Naive B cell (primary cell): Measurements from ENCODE around the gene XPR1. TPM values are rescaled to one million over a fixed set of nuclear protein-coding genes. Genes with fewer than 3 reads are reported as not detected.

Source experiments
- ATAC-seq, 2 donors: fragments of 150-1000 bp; cut with Tn5 transposase; 2 replicates each; pipeline ENCODE4 v1.10.0; 2021; ENCODE audit warnings: low read depth in 2 of 2, mild to moderate bottlenecking in 2 of 2, moderate library complexity in 2 of 2
- DNase-seq: peaks from one replicate; pipeline ENCODE4 v3.0.0; 2022
- H3K27ac Mint-ChIP-seq, 6 donors: one replicate each; pipeline ENCODE4 v1.8.0; 2020 to 2022; ENCODE audit warnings: mild to moderate bottlenecking in 6 of 6, mixed read lengths in 6 of 6, moderate library complexity in 5 of 6, inconsistent platforms in 2 of 6
- H3K27me3 Mint-ChIP-seq, 3 donors: one replicate each; pipeline ENCODE4 v1.8.0; 2021 to 2022; ENCODE audit warnings: mixed read lengths in 3 of 3, mild to moderate bottlenecking in 1 of 3
- H3K36me3 Mint-ChIP-seq, 2 donors: one replicate each; pipeline ENCODE4 v1.8.0; 2020 to 2022; ENCODE audit warnings: mixed read lengths in 2 of 2, inconsistent platforms in 1 of 2, mild to moderate bottlenecking in 1 of 2
- H3K4me1 Mint-ChIP-seq, 3 donors: one replicate each; pipeline ENCODE4 v1.8.0; 2020 to 2022; ENCODE audit warnings: mixed read lengths in 3 of 3, inconsistent platforms in 1 of 3, mild to moderate bottlenecking in 1 of 3, moderate library complexity in 1 of 3
- H3K4me3 Mint-ChIP-seq, 8 donors: one replicate each; pipeline ENCODE4 v1.8.0; 2020 to 2022; ENCODE audit warnings: mild to moderate bottlenecking in 8 of 8, mixed read lengths in 8 of 8, moderate library complexity in 8 of 8, inconsistent platforms in 2 of 8
- H3K9me3 Mint-ChIP-seq, 7 donors: one replicate each; pipeline ENCODE4 v1.8.0; 2020 to 2022; ENCODE audit warnings: mixed read lengths in 7 of 7, mild to moderate bottlenecking in 5 of 7, inconsistent platforms in 2 of 7, moderate library complexity in 1 of 7
- polyA plus RNA-seq, 6 donors: library from polyadenylated mRNA; unstranded; fragments of 300-500 nt; fragmentation: Illumina TruSeq; gene quantifications; one replicate each; pipeline ENCODE4 v1.2.3, GENCODE V29; 2021; ENCODE audit warnings: low read depth in 6 of 6

The XPR1 gene
- polyA plus RNA-seq, 6 donors from 2014 or later = 2.3 to 6.0 (median 4.9) TPM

GRCh38 chr1:180937624-180938225 lies 305.9 kb downstream of the XPR1 start:
- ATAC-seq = no peak
- DNase-seq = no peak
- peaks cover 0 to 2% (median 0%) of the 10 kb centered on the region in 7 donors for H3K9me3 Mint-ChIP-seq
- H3K27ac Mint-ChIP-seq = no peak overlapping the region
- H3K36me3 Mint-ChIP-seq = no peaks in the 10 kb centered on the region
- no peak overlapping the region for H3K4me3 Mint-ChIP-seq
- peaks cover 0 to 5% (median 0%) of the 10 kb centered on the region in 3 donors for H3K27me3 Mint-ChIP-seq
- peaks cover 18 to 39% (median 26%) of the 10 kb centered on the region in 3 donors for H3K4me1 Mint-ChIP-seq

GRCh38 chr1:180939073-180939710 lies 307.4 kb downstream of the XPR1 start:
- no peak for ATAC-seq
- peaks cover 0 to 5% (median 0%) of the 10 kb centered on the region in 3 donors for H3K27me3 Mint-ChIP-seq
- H3K4me1 Mint-ChIP-seq = peaks cover 15 to 30% (median 26%) of the 10 kb centered on the region in 3 donors
- no peak overlapping the region for H3K4me3 Mint-ChIP-seq
- peaks cover 0 to 2% (median 0%) of the 10 kb centered on the region in 7 donors for H3K9me3 Mint-ChIP-seq
- no peaks in the 10 kb centered on the region for H3K36me3 Mint-ChIP-seq
- no peak for DNase-seq
- H3K27ac Mint-ChIP-seq = peak overlapping the region in 1 of 6 donors; percentile 37

GRCh38 chr1:180939711-180940103 lies 307.9 kb downstream of the XPR1 start:
- H3K36me3 Mint-ChIP-seq = no peaks in the 10 kb centered on the region
- peaks cover 0 to 2% (median 0%) of the 10 kb centered on the region in 7 donors for H3K9me3 Mint-ChIP-seq
- DNase-seq = no peak
- ATAC-seq = no peak
- H3K4me3 Mint-ChIP-seq = no peak overlapping the region
- H3K4me1 Mint-ChIP-seq = peaks cover 10 to 25% (median 22%) of the 10 kb centered on the region in 3 donors
- H3K27me3 Mint-ChIP-seq = peaks cover 0 to under 1% (median 0%) of the 10 kb centered on the region in 3 donors
- H3K27ac Mint-ChIP-seq = peak overlapping the region in 2 of 6 donors; percentile 42 to 66

Other genes with a start within 250 kb of the XPR1 start
- gene ACBD6, start 129.4 kb upstream of the XPR1 start, polyA plus RNA-seq = 10 to 100 TPM; 27.8 to 41.2 (median 37.4) TPM
- gene OVAAL, start 73.1 kb upstream of the XPR1 start, polyA plus RNA-seq = not detected